GM12865 (cell line): ENCODE measurements around the gene ADGRV1.
A peak's percentile ranks its signal among the peaks of the same experiment; 100 is the strongest.
"Not testable (repeated sequence)": the region's sequence is repeated elsewhere in the genome, so short reads cannot be mapped to it uniquely, and the experiment has no call there.

Source experiments
- DNase-seq: peaks from one replicate; pipeline ENCODE4 v3.0.0; 2010; ENCODE audit warnings: low read depth
- H3K4me3 ChIP-seq: 2 replicates; pipeline ENCODE4 v1.5.1; 2011; ENCODE audit warnings: mild to moderate bottlenecking, low read depth, low read length, control low read depth
- CTCF ChIP-seq: IDR thresholded peaks from 2 replicates; pipeline ENCODE4 v1.5.1; 2011; ENCODE audit warnings: low read length, control low read depth, low read depth, inconsistent platforms; ENCODE audit not compliant: insufficient read depth; ENCODE audit errors: missing control alignments

Gene ADGRV1

GRCh38 chr5:90575712-90576111, 17.1 kb downstream of the ADGRV1 start:
- TF ChIP-seq CTCF: no peak
- no peak for DNase-seq
- H3K4me3 ChIP-seq: no peak overlapping the region

GRCh38 chr5:90576566-90576965, 18.0 kb downstream of the ADGRV1 start:
- DNase-seq, H3K4me3 ChIP-seq: not testable (repeated sequence)

DNA sequence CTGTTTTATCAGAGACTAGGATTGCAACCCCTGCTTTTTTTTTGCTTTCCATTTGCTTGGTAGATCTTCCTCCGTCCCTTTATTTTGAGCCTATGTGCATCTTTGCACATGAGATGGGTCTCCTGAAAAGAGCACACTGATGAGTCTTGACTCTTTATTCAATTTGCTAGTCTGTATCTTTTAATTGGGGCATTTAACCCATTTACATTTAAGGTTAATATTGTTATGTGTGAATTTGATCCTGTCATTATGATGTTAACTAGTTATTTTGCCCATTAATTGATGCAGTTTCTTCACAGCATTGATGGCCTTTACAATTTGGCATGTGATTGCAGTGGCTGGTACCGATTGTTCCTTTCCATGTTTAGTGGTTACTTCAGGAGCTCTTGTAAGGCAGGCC, 21.3 kb downstream of the ADGRV1 start:
- DNase-seq, H3K4me3 ChIP-seq: not testable (repeated sequence)

DNA sequence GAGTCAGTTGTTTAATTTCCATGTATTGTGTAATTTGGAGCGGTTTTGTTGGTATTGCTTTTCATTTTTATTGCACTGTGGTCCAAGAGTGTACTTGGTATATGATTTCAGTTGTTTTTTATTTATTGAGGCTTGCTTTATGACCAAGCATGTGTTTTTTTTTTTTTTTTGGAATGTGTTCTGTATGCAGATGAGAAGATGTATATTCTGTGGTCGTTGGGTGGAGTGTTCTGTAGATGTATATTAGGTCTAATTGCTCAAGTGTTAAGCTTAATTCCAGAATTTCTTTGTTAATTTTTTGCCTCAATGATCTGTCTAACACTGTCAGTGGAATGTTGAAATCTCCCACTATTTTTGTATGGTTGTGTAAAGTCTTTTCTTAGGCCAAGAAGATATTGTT, 23.4 kb downstream of the ADGRV1 start:
- H3K4me3 ChIP-seq: no peak overlapping the region

DNA sequence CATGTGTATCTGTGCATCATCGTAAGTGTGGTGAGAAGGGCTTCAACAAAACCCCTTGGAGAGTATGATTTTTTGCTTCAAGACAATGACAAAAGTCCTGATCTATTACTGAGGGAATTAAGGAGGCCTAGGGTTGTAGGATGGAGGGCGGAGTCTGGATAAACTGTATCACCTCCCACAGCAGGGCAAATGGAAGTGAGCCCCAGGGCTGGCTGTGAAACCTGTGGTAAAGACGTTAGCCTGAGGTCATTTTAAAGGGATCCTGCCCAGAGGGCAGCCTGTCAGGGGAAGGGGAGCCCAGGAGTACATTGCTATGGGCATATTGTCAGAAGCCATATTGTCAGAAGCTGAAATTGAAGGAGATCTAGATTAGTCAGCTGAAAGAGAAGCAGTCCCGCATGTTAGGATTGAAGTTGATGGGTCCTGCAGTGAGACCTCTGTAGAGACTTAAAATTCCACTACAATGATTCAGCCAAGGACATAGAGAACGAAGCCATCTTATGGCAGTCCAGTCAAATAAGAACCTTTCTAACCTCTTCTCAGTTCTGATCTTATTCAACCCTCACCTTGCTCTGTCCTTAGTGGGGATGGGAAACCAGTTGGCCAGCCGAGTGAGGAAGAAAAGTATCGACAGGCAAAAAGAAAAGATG, 26.9 kb downstream of the ADGRV1 start:
- H3K4me3 ChIP-seq: no peak overlapping the region
- peak; percentile 44 for DNase-seq
- TF ChIP-seq CTCF: no peak

More for the DNA sequence above, 23.4 kb downstream of the ADGRV1 start:
- no peak for TF ChIP-seq CTCF
- no peak for DNase-seq

DNA sequence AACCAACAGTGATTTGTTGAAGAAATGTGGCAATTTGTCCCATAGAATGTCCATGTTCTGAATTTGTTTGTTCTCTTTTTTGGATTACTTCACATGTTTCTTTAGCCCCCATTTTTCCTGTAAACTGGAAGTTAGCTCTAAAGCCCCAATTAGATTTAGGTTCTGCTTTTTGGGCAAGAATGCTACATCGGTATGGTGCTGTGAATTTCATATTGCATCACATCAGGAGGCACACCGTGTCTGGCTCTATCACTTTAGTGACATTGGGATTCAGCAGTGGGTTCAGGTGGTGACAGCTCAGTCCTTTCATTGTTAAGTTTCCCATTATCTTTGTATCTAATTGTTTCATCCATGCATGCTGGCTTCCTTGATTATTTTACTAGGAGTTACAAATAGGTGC, 27.9 kb downstream of the ADGRV1 start:
- no peak overlapping the region for H3K4me3 ChIP-seq
- no peak for TF ChIP-seq CTCF
- DNase-seq: no peak

GRCh38 chr5:90590170-90590569, 31.6 kb downstream of the ADGRV1 start:
- DNase-seq: no peak
- no peak for TF ChIP-seq CTCF
- H3K4me3 ChIP-seq: no peak overlapping the region

GRCh38 chr5:90593083-90593482, 34.5 kb downstream of the ADGRV1 start:
- DNase-seq, H3K4me3 ChIP-seq: not testable (repeated sequence)

DNA sequence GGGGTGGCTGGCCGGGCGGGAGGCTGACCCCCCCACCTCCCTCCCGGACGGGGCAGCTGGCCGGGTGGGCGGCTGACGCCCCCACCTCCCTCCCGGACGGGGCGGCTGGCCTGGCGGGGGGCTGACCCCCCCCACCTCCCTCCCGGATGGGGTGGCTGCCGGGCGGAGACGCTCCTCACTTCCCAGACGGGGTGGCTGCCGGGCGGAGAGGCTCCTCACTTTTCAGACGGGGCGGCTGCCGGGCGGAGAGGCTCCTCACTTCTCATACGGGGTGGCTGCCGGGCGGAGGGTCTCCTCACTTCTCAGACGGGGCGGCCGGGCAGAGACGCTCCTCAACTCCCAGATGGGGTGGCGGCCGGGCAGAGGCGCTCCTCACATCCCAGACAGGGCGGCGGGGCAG, 37.2 kb downstream of the ADGRV1 start:
- not testable (repeated sequence) for H3K4me3 ChIP-seq, DNase-seq
